ENCODE results near the gene NSUN3.

The NSUN3 gene

GRCh38 chr3:94130690-94131089 is 67.8 kb downstream of the NSUN3 start:
- no peak for DNase-seq (ENCODE audit: low spot score)

- DNase-seq (ENCODE audit: low spot score): no peak
Observed at GRCh38 chr3:94132777-94133176, 69.9 kb downstream of the NSUN3 start.

- DNase-seq (ENCODE audit: low spot score): no peak
Observed at GRCh38 chr3:94136133-94136532, 73.3 kb downstream of the NSUN3 start.

DNA sequence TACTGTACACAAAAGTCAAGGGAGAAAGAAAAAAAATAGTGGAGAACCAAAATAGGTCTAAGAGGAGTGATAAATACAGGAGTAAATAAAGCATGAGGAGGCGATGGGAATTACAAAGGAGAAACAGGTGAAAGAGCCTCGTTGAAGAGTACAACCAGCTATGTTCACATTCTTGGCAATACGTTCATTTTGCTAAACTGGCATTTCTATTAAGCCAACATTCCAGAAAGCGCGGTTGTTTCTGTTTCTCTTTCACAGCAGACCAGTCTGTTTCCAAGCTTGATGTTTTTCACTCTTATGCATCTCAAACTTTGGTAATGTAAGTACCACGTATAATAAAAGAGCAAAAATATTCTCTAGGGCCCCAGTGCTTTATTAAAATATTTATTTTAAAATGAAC is 74.5 kb downstream of the NSUN3 start:
- peak; percentile 17 for DNase-seq (ENCODE audit: low spot score)

DNA sequence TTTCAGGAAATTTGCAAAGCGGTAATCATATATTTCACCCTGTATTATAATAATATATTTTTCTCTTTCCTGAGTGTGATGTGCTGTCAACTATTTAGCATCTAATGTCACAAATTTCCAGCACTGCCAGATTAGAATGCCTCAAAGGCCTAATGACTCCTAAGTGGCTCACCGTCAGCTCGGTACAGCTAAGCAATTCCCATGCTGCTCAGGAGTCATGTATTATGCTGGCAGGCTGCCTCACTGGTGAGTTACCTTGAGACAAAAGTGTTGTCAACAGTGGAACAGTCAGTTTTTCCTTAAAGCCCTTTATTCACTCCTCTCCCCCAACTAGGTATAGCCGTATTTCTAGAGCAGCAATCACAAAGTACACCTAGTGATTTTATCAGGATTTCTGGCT is 83.6 kb downstream of the NSUN3 start:
- DNase-seq (ENCODE audit: low spot score): no peak

DNA sequence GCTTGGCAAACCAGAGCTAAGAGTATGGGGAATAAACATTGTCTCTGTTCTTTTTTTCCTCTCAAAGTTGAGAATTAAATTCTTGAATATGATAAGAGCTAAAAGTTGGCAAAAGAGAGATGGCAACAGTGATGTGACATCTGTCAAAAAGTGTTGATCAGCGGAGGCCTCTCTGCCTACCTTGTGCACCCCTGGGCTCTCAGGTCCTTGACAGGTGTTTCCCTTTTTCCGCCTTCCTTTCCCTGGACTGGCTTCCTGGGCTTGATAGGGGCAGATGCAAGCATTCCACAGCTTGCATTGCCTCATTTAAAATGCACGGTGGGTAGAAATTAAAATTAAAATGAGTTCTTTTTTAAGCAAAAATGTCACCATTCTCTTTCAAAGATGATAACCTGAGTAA is 84.2 kb downstream of the NSUN3 start:
- no peak for DNase-seq (ENCODE audit: low spot score)

GRCh38 chr3:94150113-94150512 is 87.3 kb downstream of the NSUN3 start:
- DNase-seq (ENCODE audit: low spot score): no peak

GRCh38 chr3:94156626-94157025 is 93.8 kb downstream of the NSUN3 start:
- no peak for DNase-seq (ENCODE audit: low spot score)

DNA sequence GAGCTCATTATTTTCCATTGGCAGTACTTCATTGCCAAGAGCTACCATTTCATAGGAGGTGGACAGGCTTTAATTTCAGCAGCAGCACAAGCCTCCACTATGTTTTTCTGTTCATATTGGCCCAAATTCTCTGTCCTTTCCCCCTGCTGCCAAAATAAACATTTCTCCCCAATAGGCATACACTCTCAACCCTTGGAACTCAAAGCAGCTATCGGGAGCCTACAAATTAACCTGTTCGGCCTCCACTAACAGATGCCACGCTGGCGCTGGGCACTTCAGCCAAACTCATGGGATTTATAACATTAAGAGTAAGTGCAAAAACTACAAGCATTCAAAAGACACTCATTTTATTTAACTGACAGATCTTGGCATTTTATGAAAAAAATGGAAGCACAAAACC is 95.7 kb downstream of the NSUN3 start:
- no peak for DNase-seq (ENCODE audit: low spot score)

GRCh38 chr3:94159062-94159828 is 96.4 kb downstream of the NSUN3 start:
- no peak for DNase-seq (ENCODE audit: low spot score)

GRCh38 chr3:94162700-94163099 is 99.8 kb downstream of the NSUN3 start:
- DNase-seq (ENCODE audit: low spot score): no peak

DNA sequence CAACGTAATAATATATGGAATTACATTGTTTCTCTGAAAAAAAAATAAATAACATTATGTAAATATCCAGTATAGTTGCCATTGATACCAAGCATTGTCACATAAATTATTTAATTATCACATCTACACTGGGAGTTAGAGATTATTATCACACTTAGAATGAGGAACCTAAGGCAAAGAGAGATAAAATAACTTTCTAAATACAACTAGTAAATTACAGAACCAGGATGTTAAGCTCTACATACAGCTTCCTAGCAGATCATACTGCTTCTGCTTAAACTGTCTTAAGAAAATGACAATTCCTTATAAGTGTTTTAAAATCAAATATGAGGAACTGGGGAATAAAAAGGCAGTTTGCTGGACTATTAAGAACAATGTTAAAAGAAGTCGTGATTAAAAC is 104.5 kb downstream of the NSUN3 start:
- DNase-seq (ENCODE audit: low spot score): no peak

GRCh38 chr3:94167796-94168195 is 104.9 kb downstream of the NSUN3 start:
- DNase-seq (ENCODE audit: low spot score): no peak

- DNase-seq (ENCODE audit: low spot score): no peak
Observed at GRCh38 chr3:94171954-94172353, 109.1 kb downstream of the NSUN3 start.

GRCh38 chr3:94172695-94173310 is 109.9 kb downstream of the NSUN3 start:
- no peak for DNase-seq (ENCODE audit: low spot score)

DNA sequence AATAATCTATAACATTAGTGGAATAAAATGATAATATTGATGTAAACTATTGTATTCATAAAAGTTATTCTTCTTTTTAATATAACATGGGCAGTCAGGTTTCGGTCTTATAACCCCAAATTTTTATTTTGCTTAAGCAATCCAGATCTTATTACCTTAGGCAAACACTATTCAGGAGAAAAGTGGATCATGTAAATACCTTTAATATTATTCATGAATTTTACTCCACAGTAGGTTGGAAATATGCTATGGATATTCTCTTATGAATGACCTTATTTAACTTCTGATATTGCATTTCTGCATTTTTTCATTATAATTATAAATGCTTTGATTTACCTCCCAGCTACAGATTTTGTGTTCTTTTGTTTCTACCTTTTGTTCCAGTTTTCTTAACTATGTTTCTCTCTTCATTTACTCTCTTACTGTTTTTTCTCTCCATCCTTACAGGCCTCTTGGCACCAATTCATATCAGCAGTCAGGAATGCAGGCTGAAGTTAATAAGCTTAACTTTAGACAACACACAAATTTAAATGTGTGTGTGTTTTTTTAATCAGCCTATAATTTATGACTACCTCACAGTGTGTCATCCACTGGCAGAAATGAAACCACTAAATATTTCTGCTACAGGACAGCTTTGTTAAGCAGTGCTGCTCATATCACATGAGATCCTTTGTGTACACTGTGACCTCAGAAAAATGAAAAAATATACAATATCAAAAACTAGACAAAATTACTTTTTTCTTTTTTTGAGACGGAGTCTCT is 111.0 kb downstream of the NSUN3 start:
- peak; percentile 72 for DNase-seq (ENCODE audit: low spot score)

GRCh38 chr3:94175677-94176076 is 112.8 kb downstream of the NSUN3 start:
- no peak for DNase-seq (ENCODE audit: low spot score)

- DNase-seq (ENCODE audit: low spot score): no peak
Observed at GRCh38 chr3:94176988-94177745, 114.3 kb downstream of the NSUN3 start.

Data from COLO829 (cell line).